Central memory CD8-positive, alpha-beta T cell (primary cell): ENCODE results near the gene SLC16A10.

ENCODE experiments used
- ATAC-seq: fragments of 150-1000 bp; cut with Tn5 transposase; replicated peaks from 2 replicates; pipeline ENCODE4 v1.10.0; 2022; ENCODE audit warnings: mild to moderate bottlenecking, moderate FRiP score, moderate number of reproducible peaks; ENCODE audit not compliant: poor library complexity, severe bottlenecking; ENCODE audit errors: extremely low read depth
- DNase-seq, 2 donors: peaks; one replicate each; pipeline ENCODE4 v3.0.0; 2021; ENCODE audit warnings: low spot score in 2 of 2
- H3K27ac Mint-ChIP-seq: one replicate; pipeline ENCODE4 v1.8.0; 2022; ENCODE audit warnings: low read depth, mild to moderate bottlenecking, moderate library complexity, mixed read lengths
- H3K27me3 Mint-ChIP-seq: one replicate; pipeline ENCODE4 v1.8.0; 2022; ENCODE audit warnings: mixed read lengths
- H3K36me3 Mint-ChIP-seq: one replicate; pipeline ENCODE4 v1.8.0; 2022; ENCODE audit warnings: mild to moderate bottlenecking, moderate library complexity, mixed read lengths; ENCODE audit not compliant: insufficient read depth
- H3K4me1 Mint-ChIP-seq: one replicate; pipeline ENCODE4 v1.8.0; 2022; ENCODE audit warnings: mixed read lengths
- H3K4me3 Mint-ChIP-seq: one replicate; pipeline ENCODE4 v1.8.0; 2022; ENCODE audit warnings: mild to moderate bottlenecking, moderate library complexity, mixed read lengths
- H3K9me3 Mint-ChIP-seq: one replicate; pipeline ENCODE4 v1.8.0; 2022; ENCODE audit warnings: mixed read lengths

The SLC16A10 gene

GRCh38 chr6:111228094-111228493, 140.8 kb downstream of the SLC16A10 start:
- DNase-seq: no peak
- Mint-ChIP-seq H3K27me3 (peaks cover 6% of the 10 kb centered on the region), H3K4me3 (no peak overlapping the region), H3K36me3 (no peaks in the 10 kb centered on the region), H3K27ac (no peak overlapping the region), H3K9me3 (no peaks in the 10 kb centered on the region), H3K4me1 (no peaks in the 10 kb centered on the region)
- ATAC-seq: no peak

- no peaks in the 10 kb centered on the region for H3K36me3 Mint-ChIP-seq
- H3K4me3 Mint-ChIP-seq: no peak overlapping the region
- H3K27ac Mint-ChIP-seq: no peak overlapping the region
- no peaks in the 10 kb centered on the region for H3K4me1 Mint-ChIP-seq
- no peak for ATAC-seq
- no peak for DNase-seq
- H3K27me3 Mint-ChIP-seq: peaks cover 29% of the 10 kb centered on the region
- no peaks in the 10 kb centered on the region for H3K9me3 Mint-ChIP-seq
These were observed 143.2 kb downstream of the SLC16A10 start for GRCh38 chr6:111230351-111231089.

GRCh38 chr6:111231090-111231459, 143.8 kb downstream of the SLC16A10 start:
- H3K27ac Mint-ChIP-seq: no peak overlapping the region
- H3K27me3 Mint-ChIP-seq: peaks cover 29% of the 10 kb centered on the region
- H3K36me3 Mint-ChIP-seq: no peaks in the 10 kb centered on the region
- H3K4me3 Mint-ChIP-seq: no peak overlapping the region
- no peaks in the 10 kb centered on the region for H3K4me1 Mint-ChIP-seq
- no peaks in the 10 kb centered on the region for H3K9me3 Mint-ChIP-seq
- ATAC-seq (no peak), DNase-seq (no peak)

GRCh38 chr6:111237852-111238251, 150.5 kb downstream of the SLC16A10 start:
- peaks cover 32% of the 10 kb centered on the region for H3K27me3 Mint-ChIP-seq
- H3K4me3 Mint-ChIP-seq: no peak overlapping the region
- H3K27ac Mint-ChIP-seq: no peak overlapping the region
- no peaks in the 10 kb centered on the region for H3K4me1 Mint-ChIP-seq
- no peak for ATAC-seq
- no peak for DNase-seq
- peaks cover 1% of the 10 kb centered on the region for H3K36me3 Mint-ChIP-seq
- no peaks in the 10 kb centered on the region for H3K9me3 Mint-ChIP-seq

GRCh38 chr6:111238464-111239119, 151.3 kb downstream of the SLC16A10 start:
- DNase-seq (no peak), ATAC-seq (no peak)

GRCh38 chr6:111239461-111239860, 152.2 kb downstream of the SLC16A10 start:
- Mint-ChIP-seq H3K4me1 (no peaks in the 10 kb centered on the region), H3K9me3 (no peaks in the 10 kb centered on the region), H3K27me3 (peaks cover 26% of the 10 kb centered on the region), H3K27ac (no peak overlapping the region), H3K4me3 (no peak overlapping the region), H3K36me3 (peaks cover 1% of the 10 kb centered on the region)
- DNase-seq (no peak), ATAC-seq (no peak)

More at GRCh38 chr6:111238464-111239119, 151.3 kb downstream of the SLC16A10 start:
- H3K4me3 Mint-ChIP-seq: no peak overlapping the region
- H3K4me1 Mint-ChIP-seq: no peaks in the 10 kb centered on the region
- H3K36me3 Mint-ChIP-seq: peaks cover 1% of the 10 kb centered on the region
- H3K27ac Mint-ChIP-seq: no peak overlapping the region
- no peaks in the 10 kb centered on the region for H3K9me3 Mint-ChIP-seq
- peaks cover 28% of the 10 kb centered on the region for H3K27me3 Mint-ChIP-seq

- Mint-ChIP-seq H3K36me3 (peaks cover 1% of the 10 kb centered on the region), H3K27ac (no peak overlapping the region), H3K4me1 (no peaks in the 10 kb centered on the region), H3K9me3 (no peaks in the 10 kb centered on the region), H3K4me3 (no peak overlapping the region), H3K27me3 (peaks cover 32% of the 10 kb centered on the region)
- ATAC-seq: no peak
- no peak for DNase-seq
These were observed 155.1 kb downstream of the SLC16A10 start for GRCh38 chr6:111242452-111242851.

- Mint-ChIP-seq H3K27me3 (peaks cover 32% of the 10 kb centered on the region), H3K4me1 (no peaks in the 10 kb centered on the region)
These were observed 155.8 kb downstream of the SLC16A10 start for GRCh38 chr6:111243095-111243494.

GRCh38 chr6:111248789-111249188, 161.5 kb downstream of the SLC16A10 start:
- Mint-ChIP-seq H3K36me3 (no peaks in the 10 kb centered on the region), H3K27ac (no peak overlapping the region), H3K27me3 (peaks cover 27% of the 10 kb centered on the region), H3K4me1 (no peaks in the 10 kb centered on the region), H3K9me3 (no peaks in the 10 kb centered on the region), H3K4me3 (no peak overlapping the region)
- ATAC-seq (no peak), DNase-seq (no peak)

More at GRCh38 chr6:111243095-111243494, 155.8 kb downstream of the SLC16A10 start:
- Mint-ChIP-seq H3K36me3 (peaks cover 1% of the 10 kb centered on the region), H3K27ac (no peak overlapping the region), H3K9me3 (no peaks in the 10 kb centered on the region), H3K4me3 (no peak overlapping the region)
- ATAC-seq (no peak), DNase-seq (no peak)

GRCh38 chr6:111250791-111251354, 163.6 kb downstream of the SLC16A10 start:
- no peak for DNase-seq
- Mint-ChIP-seq H3K27ac (no peak overlapping the region), H3K9me3 (no peaks in the 10 kb centered on the region), H3K4me1 (no peaks in the 10 kb centered on the region), H3K27me3 (peaks cover 30% of the 10 kb centered on the region), H3K4me3 (no peak overlapping the region), H3K36me3 (no peaks in the 10 kb centered on the region)
- ATAC-seq: no peak

- no peak for ATAC-seq
- DNase-seq: no peak
- H3K36me3 Mint-ChIP-seq: no peaks in the 10 kb centered on the region
- no peak overlapping the region for H3K4me3 Mint-ChIP-seq
- H3K4me1 Mint-ChIP-seq: no peaks in the 10 kb centered on the region
- H3K27me3 Mint-ChIP-seq: peaks cover 21% of the 10 kb centered on the region
- no peak overlapping the region for H3K27ac Mint-ChIP-seq
- H3K9me3 Mint-ChIP-seq: no peaks in the 10 kb centered on the region
These were observed 165.4 kb downstream of the SLC16A10 start for GRCh38 chr6:111252726-111253125.

GRCh38 chr6:111254004-111254778, 166.9 kb downstream of the SLC16A10 start:
- Mint-ChIP-seq H3K9me3 (no peaks in the 10 kb centered on the region), H3K4me1 (peaks cover 8% of the 10 kb centered on the region), H3K4me3 (no peak overlapping the region), H3K27ac (no peak overlapping the region), H3K36me3 (peaks cover 4% of the 10 kb centered on the region), H3K27me3 (peaks cover 21% of the 10 kb centered on the region)
- no peak for ATAC-seq
- DNase-seq: no peak
